GM21360 (cell line): ENCODE data around the gene LORICRIN.
"Not testable (repeated sequence)": the region's sequence is repeated elsewhere in the genome, so short reads cannot be mapped to it uniquely, and the experiment has no call there.

Experiments used
- ATAC-seq: cut with Tn5 transposase; IDR thresholded peaks from one replicate; pipeline ENCODE4 v1.9.1; 2021; ENCODE audit warnings: mild to moderate bottlenecking, moderate library complexity; ENCODE audit not compliant: unreplicated experiment

LORICRIN gene

GRCh38 chr1:153259387-153259786 lies at the start of gene LORICRIN:
Gene LORICRIN (plus strand): TSS chr1:153259687. CDS start chr1:153260950, 1,263 bp downstream.
- no peak for ATAC-seq

- no peak for ATAC-seq
Observed at GRCh38 chr1:153210206-153210605, 49.3 kb upstream of the LORICRIN start.

GRCh38 chr1:153212201-153212600 lies 47.3 kb upstream of the LORICRIN start:
- no peak for ATAC-seq

- ATAC-seq, result no peak
Observed at GRCh38 chr1:153213519-153213918, 46.0 kb upstream of the LORICRIN start.

- ATAC-seq, result no peak
Observed at GRCh38 chr1:153217212-153217611, 42.3 kb upstream of the LORICRIN start, which contains the start of gene PRR9. Gene PRR9 (plus strand): TSS chr1:153217584. CDS start chr1:153218145, 561 bp downstream.

GRCh38 chr1:153217744-153218416 lies 41.6 kb upstream of the LORICRIN start:
- ATAC-seq, result no peak

- no peak for ATAC-seq
Observed at GRCh38 chr1:153220606-153221303, 38.7 kb upstream of the LORICRIN start.

GRCh38 chr1:153223040-153223891 lies 36.2 kb upstream of the LORICRIN start:
- ATAC-seq, result not testable (repeated sequence)

- ATAC-seq, result no peak
Observed at GRCh38 chr1:153227810-153228209, 31.7 kb upstream of the LORICRIN start.

GRCh38 chr1:153228491-153228890 lies 31.0 kb upstream of the LORICRIN start:
- ATAC-seq, result no peak

- ATAC-seq, result not testable (repeated sequence)
Observed at GRCh38 chr1:153229076-153229829, 30.2 kb upstream of the LORICRIN start.

GRCh38 chr1:153231363-153231762 lies 28.1 kb upstream of the LORICRIN start:
- ATAC-seq, result no peak

- ATAC-seq, result no peak
Observed at GRCh38 chr1:153231785-153232184, 27.7 kb upstream of the LORICRIN start.

- ATAC-seq, result no peak
Observed at GRCh38 chr1:153232553-153232952, 26.9 kb upstream of the LORICRIN start.

GRCh38 chr1:153233448-153233847 lies 26.0 kb upstream of the LORICRIN start:
- no peak for ATAC-seq

- no peak for ATAC-seq
Observed at GRCh38 chr1:153238527-153238926, 21.0 kb upstream of the LORICRIN start.

- ATAC-seq, result no peak
Observed at GRCh38 chr1:153242160-153242559, 17.3 kb upstream of the LORICRIN start.

- ATAC-seq, result no peak
Observed at GRCh38 chr1:153245466-153245865, 14.0 kb upstream of the LORICRIN start.

- ATAC-seq, result no peak
Observed at GRCh38 chr1:153246018-153246417, 13.5 kb upstream of the LORICRIN start.

- no peak for ATAC-seq
Observed at GRCh38 chr1:153246825-153247224, 12.7 kb upstream of the LORICRIN start.
